ENCODE results near the gene CYLC2.

CYLC2 gene

GRCh38 chr9:102995033-102995432 lies at the start of gene CYLC2:
Gene CYLC2, plus strand, starts transcription at chr9:102995333. Its CDS starts 48 bp downstream, at chr9:102995381.
- TF ChIP-seq CTCF (IDR thresholded peaks at IDR 0.05; ENCODE audit: low read depth, low read length, missing control alignments): no peak
- no peak for DNase-seq
- in situ Hi-C loops (cut with HindIII; ENCODE audit: low pct_ligation_motif_present, low sequenced_read_pairs): no loop called here
- Histone ChIP-seq H3K27me3 (replicated peaks) (no peaks in the 10 kb centered on the region), H3K27ac (no peak within 1 kb of the TSS), H3K4me3 (ENCODE audit: low read depth, low read length) (no peak within 1 kb of the TSS), H3K36me3 (replicated peaks) (no peaks in the 10 kb centered on the region)

GRCh38 chr9:102950346-102950745 lies 44.8 kb upstream of the CYLC2 start:
- no peak overlapping the region for H3K27ac ChIP-seq
- H3K27me3 ChIP-seq (replicated peaks): no peaks in the 10 kb centered on the region
- TF ChIP-seq CTCF (IDR thresholded peaks at IDR 0.05; ENCODE audit: low read depth, low read length, missing control alignments): no peak
- in situ Hi-C loops (cut with HindIII; ENCODE audit: low pct_ligation_motif_present, low sequenced_read_pairs): no loop called here
- DNase-seq: peak; percentile 44
- H3K4me3 ChIP-seq (ENCODE audit: low read depth, low read length): no peak overlapping the region
- no peaks in the 10 kb centered on the region for H3K36me3 ChIP-seq (replicated peaks)

- in situ Hi-C loops (cut with HindIII; ENCODE audit: low pct_ligation_motif_present, low sequenced_read_pairs): no loop called here
- no peak overlapping the region for H3K4me3 ChIP-seq (ENCODE audit: low read depth, low read length)
- H3K27me3 ChIP-seq (replicated peaks): no peaks in the 10 kb centered on the region
- no peak overlapping the region for H3K27ac ChIP-seq
- no peaks in the 10 kb centered on the region for H3K36me3 ChIP-seq (replicated peaks)
- TF ChIP-seq CTCF (IDR thresholded peaks at IDR 0.05; ENCODE audit: low read depth, low read length, missing control alignments): no peak
- DNase-seq: no peak
Observed at GRCh38 chr9:102966999-102967398, 28.1 kb upstream of the CYLC2 start.

- no peak for TF ChIP-seq CTCF (IDR thresholded peaks at IDR 0.05; ENCODE audit: low read depth, low read length, missing control alignments)
- Histone ChIP-seq H3K36me3 (replicated peaks) (no peaks in the 10 kb centered on the region), H3K27me3 (replicated peaks) (no peaks in the 10 kb centered on the region), H3K27ac (no peak overlapping the region), H3K4me3 (ENCODE audit: low read depth, low read length) (no peak overlapping the region)
- DNase-seq: no peak
- in situ Hi-C loops (cut with HindIII; ENCODE audit: low pct_ligation_motif_present, low sequenced_read_pairs): no loop called here
Observed at GRCh38 chr9:102967979-102968378, 27.2 kb upstream of the CYLC2 start.

DNA sequence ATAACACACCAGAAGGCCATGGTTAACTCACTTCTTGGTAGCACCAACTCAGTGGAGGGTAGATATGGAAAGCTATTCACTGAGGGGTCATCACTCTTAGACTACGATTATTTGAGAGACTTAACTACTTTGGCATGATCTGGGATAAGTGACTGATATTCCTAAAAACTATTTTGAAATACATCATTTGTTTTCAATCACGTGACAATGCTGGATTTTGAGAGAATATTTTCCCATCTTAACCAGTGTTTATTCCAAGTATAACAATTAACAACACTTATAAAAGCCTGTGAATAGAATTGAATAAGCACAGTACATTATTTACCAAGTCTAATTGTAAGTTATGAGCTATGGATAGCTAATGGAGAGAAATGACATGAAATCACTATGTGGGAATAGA lies 22.4 kb upstream of the CYLC2 start:
- no peak for DNase-seq
- Histone ChIP-seq H3K27ac (no peak overlapping the region), H3K36me3 (replicated peaks) (no peaks in the 10 kb centered on the region), H3K4me3 (ENCODE audit: low read depth, low read length) (no peak overlapping the region), H3K27me3 (replicated peaks) (no peaks in the 10 kb centered on the region)
- no peak for TF ChIP-seq CTCF (IDR thresholded peaks at IDR 0.05; ENCODE audit: low read depth, low read length, missing control alignments)
- in situ Hi-C loops (cut with HindIII; ENCODE audit: low pct_ligation_motif_present, low sequenced_read_pairs): no loop called here

DNA sequence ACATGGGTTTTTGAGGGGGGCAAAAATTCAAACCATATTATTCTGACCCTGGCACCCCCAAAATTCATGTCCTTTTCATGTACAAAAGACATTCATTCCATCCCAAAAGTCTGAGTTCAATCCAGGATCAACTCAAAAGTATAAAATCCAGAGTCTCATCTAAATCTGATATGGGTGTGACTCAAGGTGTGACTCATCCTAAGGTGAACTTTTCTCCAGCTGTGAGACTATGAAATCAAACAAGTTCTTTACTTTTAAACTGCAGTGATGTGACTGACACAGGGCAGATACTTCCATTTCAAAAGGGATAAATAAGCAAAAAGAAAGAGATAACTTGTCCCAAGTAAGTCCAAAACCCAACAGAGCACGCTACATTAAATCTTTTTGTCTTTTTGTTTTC lies 20.6 kb upstream of the CYLC2 start:
- in situ Hi-C loops (cut with HindIII; ENCODE audit: low pct_ligation_motif_present, low sequenced_read_pairs): no loop called here
- no peaks in the 10 kb centered on the region for H3K27me3 ChIP-seq (replicated peaks)
- TF ChIP-seq CTCF (IDR thresholded peaks at IDR 0.05; ENCODE audit: low read depth, low read length, missing control alignments): no peak
- peak; percentile 2 for DNase-seq
- H3K27ac ChIP-seq: no peak overlapping the region
- no peaks in the 10 kb centered on the region for H3K36me3 ChIP-seq (replicated peaks)
- H3K4me3 ChIP-seq (ENCODE audit: low read depth, low read length): no peak overlapping the region
